Measurements from ENCODE around the gene MOCS1. TPM values are rescaled to one million over a fixed set of nuclear protein-coding genes. Genes with fewer than 3 reads are reported as not detected.

MOCS1 gene
- total RNA-seq, 4 donors from 2014 or later, result 52.0 to 128 (median 81.1) TPM

DNA sequence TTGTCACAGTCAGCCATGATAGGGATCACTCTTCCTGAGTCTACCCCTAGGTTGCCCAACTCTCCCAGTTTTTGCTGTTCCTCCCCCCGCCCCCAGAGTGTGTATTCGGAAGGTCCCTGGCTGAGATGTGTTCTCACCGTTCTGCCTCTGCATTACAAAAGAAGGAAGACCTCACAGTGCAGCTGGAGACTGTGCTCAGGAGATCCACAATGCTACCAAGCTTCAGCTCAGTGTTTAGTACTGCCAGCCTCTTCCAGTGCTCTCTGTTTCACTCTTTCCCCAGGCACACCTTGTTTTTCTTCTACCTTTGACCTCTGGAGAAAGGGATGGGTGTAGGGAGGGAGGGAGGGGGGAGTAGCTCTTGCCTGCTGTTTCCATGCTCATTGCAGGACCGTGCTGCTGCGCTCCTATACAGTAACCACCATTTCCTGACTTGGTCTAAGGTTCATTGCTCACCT is 13.4 kb upstream of the MOCS1 start:
- TF ChIP-seq, protein P1, sequence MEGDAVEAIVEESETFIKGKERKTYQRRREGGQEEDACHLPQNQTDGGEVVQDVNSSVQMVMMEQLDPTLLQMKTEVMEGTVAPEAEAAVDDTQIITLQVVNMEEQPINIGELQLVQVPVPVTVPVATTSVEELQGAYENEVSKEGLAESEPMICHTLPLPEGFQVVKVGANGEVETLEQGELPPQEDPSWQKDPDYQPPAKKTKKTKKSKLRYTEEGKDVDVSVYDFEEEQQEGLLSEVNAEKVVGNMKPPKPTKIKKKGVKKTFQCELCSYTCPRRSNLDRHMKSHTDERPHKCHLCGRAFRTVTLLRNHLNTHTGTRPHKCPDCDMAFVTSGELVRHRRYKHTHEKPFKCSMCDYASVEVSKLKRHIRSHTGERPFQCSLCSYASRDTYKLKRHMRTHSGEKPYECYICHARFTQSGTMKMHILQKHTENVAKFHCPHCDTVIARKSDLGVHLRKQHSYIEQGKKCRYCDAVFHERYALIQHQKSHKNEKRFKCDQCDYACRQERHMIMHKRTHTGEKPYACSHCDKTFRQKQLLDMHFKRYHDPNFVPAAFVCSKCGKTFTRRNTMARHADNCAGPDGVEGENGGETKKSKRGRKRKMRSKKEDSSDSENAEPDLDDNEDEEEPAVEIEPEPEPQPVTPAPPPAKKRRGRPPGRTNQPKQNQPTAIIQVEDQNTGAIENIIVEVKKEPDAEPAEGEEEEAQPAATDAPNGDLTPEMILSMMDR (IDR thresholded peaks at IDR 0.05; ENCODE audit: low read depth), result no peak

DNA sequence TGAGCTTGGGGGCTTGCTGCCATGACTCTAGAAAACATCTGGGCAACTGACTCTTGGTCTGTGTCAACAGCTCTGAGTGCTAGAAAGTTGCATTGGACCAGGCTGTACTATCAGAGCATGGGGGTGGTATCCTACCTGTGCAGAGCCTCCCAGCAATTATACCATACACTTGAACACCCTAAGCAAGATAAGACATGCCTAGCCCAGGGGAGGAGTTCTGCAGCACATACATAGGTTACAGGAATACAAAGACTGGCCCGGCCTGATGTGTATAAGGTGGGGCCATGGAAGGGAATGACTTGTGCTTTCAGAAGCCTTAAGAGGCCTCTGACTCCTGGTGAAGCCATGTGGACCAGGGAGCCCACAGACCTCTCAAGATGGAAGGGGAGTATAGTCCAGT is 11.4 kb upstream of the MOCS1 start:
- TF ChIP-seq, protein P1 (IDR thresholded peaks at IDR 0.05; ENCODE audit: low read depth), result no peak

DNA sequence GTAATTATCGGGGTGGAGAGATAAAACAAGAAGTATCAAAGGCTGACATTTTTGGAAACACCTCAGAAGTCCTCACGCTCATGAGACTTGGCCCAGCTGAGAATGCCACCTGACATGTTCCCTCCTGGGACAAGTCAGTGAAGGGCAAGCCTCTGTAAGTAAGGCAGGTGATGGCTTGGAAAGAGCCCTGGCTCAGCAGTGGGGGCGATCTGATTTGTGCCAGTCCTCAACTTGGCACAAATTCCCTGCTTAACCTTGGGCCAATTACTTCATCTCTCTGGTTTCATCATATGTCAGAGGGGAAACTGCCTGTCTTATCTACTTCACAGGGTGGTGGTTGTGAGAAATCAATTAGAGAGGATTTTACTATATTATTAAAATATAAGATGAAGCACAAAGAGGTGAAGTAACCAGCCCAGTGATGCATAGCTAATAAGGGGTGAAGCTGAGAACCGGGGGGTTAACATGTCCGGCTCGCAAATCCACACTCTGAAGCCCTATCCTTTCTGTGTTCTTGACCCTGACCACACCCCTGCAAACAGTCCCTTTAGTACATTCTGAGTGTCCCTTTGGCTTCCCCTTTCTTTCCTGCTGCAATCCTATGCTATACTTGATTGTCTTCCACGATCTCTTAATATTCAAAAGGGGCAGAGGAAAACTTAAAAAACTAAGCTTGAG is 8.8 kb upstream of the MOCS1 start:
- TF ChIP-seq, protein P1 (IDR thresholded peaks at IDR 0.05; ENCODE audit: low read depth), result no peak

DNA sequence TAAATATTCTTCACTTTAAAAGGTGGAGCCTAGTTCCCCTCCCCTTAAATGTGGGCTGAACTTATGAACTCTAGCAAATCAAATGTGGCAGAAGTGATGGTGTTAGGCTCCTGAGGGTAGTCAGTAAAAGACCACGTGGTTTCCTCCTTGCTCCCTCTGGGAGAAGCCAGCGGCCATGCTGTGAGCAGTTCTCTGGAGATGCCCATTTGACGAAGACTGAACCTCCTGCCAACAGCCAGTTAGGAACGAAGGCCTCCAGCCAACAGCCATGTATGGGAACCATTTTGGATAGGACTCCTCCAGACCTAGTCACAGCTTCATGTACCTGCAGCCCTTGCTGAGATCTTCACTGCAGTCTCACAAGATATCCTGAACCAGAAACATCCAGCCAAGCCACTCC is 7.6 kb upstream of the MOCS1 start:
- TF ChIP-seq, protein P1 (IDR thresholded peaks at IDR 0.05; ENCODE audit: low read depth), result no peak

DNA sequence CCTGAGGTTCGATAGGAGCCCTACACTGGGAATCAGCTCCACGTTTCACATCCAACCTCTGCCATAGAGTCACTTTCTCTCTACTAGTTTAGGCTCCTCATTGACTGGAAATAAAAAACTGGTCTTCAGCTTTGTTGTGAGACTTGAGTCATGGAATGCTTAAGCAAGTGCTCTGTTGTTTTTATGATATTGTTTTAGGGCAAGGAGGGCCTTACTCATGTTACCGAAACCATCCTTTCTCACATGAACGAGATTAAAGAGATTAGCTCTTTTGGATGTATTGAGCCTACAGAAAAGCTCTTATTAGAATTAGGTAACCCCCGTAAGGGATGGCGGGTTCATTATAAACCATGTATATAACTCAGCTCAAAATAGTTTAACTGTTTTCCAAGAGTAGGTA is 6.9 kb upstream of the MOCS1 start:
- TF ChIP-seq, protein P1 (IDR thresholded peaks at IDR 0.05; ENCODE audit: low read depth), result no peak

DNA sequence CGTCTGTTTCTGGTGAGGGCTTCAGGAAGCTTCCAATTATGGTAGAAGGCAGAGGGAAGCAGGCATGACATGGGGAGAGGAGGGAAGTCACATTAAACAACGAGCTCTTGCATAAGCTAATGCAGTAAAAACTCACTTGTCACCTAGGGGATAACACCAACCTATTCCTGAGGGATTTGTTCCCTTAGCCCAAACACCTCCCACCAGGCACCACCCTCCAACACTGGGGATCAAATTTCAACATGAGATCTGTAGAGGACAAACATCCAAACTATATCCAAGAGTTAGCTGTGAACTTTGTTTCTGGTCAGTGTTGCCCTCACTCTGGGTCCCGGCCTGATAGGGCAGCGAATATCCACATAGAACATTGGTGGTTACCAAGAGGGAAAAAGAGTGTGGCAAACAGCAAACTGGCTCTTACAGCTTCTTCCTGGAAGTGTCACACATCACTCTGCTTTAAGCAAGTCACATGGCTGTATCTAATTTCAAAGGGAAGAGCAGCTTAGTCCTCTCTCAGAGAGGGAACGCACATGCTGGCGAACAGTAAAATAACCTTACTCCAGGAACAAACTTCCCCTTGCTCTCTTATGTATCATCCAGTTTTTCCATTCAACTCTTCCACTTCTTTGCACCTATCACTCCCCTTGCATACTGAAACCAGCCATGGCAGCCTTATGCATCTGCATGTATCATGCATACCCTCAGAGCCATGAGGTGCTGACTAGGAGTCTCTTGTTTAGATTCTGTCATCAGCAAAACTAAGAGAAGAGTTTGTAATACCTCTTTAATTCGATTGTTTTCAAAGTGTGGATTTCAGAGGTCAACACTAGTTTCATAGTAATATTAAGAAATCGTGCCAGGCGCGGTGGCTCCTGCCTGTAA is 4.8 kb upstream of the MOCS1 start:
- TF ChIP-seq, protein P1 (IDR thresholded peaks at IDR 0.05; ENCODE audit: low read depth), result no peak

DNA sequence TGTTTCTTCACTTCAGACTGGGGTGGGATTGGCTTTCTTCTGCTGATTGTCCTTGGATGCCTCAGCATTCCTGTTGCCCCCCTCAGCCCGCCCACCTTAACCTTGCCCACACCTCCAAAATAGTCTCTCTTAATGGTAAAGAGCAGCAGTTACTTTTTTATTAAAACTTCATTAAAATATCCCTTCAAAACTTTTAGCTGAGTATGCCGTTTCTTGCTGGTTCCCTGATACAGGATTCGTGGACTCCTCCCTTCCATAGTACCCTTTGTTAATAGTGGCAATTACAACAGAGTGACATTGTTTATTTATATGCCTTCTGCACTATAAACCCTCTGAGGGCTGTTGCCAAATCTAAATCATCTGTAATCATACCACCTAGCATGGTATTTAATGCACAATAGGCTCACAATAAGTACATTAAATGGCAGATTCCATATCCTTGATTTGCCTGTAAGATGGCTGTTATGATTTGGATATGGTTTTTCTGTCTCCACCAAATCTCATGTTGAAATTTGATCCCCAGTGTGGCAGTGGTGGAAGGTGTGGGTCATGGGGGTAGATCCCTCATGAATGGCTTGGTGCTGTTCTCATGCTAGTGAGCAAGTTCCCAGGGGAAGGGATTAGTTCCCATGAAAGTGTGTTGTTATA is 3.5 kb upstream of the MOCS1 start:
- TF ChIP-seq, protein P1 (IDR thresholded peaks at IDR 0.05; ENCODE audit: low read depth), result no peak
